ENCODE measurements around the gene MFSD11. TPM values are rescaled to one million over a fixed set of nuclear protein-coding genes. Genes with fewer than 3 reads are reported as not detected.
A peak's percentile ranks its signal among the peaks of the same experiment; 100 is the strongest.
"Not testable (repeated sequence)": the region's sequence is repeated elsewhere in the genome, so short reads cannot be mapped to it uniquely, and the experiment has no call there.

MFSD11 gene
- polyA plus RNA-seq, 4 donors: 26.8 to 34.4 (median 28.4) TPM

DNA sequence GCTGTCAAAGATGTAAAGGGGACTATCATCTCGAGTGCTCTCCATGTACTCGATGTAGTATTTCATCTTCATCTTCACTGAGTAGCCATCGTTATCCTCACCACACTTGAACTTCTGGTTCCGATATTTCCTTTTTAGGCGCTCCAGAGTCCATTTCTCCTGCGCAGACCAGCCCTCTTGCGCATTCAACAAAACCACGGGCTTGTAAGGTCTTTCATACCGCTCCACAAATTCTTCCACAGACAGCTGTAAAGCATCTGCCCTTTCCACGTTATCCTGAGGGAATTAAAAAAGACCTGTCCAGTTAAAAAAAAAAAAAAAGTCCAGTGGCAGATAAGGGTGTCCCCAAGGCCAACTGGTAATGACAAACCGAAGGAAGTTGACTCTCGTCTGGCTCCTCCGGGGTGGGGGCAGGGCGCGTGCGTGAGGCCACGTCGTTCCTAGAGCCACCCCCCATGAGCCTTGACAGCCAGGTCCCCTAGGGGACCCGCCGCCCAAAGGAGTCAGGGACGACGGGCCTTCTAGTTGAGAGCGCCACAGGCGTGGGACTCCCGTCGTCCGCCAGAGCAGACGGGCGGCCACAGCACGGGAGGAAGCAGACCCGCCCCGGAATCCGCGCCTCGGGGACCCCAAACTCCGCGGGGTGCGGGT, 12.2 kb upstream of the MFSD11 start:
- DNase-seq (ENCODE audit: low read depth in 4 of 4, low spot score in 3 of 4): no peak

DNA sequence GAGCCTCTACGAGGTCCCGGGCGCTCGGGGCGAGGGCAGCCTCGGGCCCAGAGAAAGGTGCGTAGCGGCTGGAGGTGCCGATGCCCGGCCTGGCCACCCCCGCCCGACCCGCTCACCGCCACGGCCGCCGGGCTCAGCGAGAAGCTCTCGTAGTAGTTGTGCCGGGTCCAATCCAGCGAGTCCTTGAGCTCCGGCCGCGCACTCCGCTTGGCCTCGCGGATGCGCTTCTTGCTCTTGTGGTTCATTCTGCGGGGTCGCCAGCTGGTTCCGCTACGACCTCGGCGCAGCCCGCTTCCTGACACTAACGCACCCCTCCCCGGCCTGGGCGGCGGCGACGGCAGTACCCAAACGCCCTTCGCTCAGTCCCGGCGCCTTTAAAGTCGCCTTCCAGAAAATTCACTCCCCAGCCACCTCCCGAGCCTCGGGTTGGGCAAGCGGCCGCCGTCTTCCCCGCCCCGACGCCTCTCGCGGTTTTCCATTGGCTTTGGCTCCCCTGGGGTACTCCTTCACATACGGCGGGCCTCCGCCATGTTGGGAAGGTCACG, 11.6 kb upstream of the MFSD11 start, which contains the start of gene JMJD6:
Gene JMJD6, minus strand, starts transcription at position 376 of the 545 bp plus-strand sequence. Its CDS starts 131 bp downstream, at position 245.
- DNase-seq (ENCODE audit: low read depth in 4 of 4, low spot score in 3 of 4): peak; percentile 85 to 91 (median 86)

DNA sequence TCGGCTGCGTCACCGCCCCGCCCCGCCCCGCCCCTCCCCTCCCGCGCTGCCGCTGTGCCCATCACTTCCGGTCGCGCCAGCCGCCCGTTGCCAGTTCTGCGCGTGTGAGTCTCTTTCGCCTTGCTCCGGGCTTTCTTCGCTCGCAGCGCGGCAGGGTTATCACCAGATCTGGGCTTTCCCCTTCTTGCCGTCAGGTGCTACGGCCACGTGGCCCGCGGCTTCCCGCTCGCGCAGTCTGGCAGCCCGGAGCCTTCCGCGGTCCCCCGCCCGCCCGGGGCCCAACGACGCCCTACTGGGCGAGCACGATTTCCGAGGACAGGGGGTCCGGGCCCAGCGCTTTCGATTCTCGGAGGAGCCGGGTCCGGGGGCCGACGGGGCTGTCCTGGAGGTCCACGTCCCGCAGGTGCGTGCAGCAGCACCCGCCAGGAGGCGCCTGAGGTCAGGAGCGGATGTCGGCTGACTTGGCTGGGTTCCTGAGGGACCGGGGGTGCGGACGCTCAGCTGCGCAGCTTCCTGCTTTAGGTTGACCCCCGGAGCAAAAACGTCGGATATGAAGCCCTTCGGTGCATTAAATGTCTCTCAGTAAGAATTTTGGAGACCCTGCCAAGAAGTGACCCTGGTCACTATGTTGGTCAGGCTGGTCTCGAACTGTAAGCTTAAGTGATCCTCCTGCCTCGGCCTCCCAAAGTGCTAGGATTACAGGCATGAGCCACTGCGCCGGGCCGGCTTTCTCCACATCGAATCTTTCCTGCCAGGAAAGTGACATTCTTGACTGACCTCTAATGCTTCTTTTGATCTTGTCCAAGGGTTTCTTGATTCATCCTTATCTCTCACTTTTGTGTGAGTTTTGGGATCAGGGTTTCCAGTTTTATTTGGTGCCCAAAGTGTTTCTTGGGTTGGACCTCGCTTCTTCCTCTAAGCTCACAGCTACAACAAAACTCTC, 10.9 kb upstream of the MFSD11 start, which contains the start of gene METTL23:
Gene METTL23, plus strand, starts transcription at position 64 of the 943 bp plus-strand sequence. CDS start 2,872 bp downstream, outside the sequence.
- DNase-seq (ENCODE audit: low read depth in 4 of 4, low spot score in 3 of 4): no peak

DNA sequence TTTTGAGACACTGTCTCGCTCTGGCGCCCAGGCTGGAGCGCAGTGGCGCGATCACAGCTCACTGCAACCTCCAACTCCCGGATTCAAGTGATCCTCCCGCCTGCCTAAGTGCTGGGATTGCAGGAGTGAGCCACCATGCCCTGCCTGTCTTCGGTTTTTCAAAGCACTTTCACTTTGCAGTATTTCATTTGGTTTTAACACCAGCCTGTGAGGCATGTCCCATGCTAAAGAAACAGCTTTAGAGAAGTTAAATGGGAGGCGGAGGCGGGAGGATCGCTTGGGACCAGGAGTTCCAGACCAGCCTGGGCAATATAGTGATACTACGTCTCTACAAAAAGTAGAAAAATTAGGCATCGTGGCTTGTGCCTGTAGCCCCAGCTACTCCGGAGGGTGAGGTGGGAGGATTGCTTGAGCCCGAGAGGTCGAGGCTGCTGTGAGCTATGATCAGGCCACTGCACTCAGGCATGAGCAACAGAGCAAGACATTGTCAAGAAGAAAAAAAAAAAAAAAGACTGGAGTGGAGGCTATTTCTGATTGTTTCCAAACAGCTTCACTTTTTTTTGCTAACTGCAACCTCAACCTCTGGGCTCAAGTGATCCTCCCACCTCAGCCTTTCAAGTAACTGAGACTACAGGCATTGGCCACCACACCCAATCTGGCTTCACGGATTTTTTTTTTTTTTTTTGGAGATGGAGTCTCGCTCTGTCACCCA, 10.0 kb upstream of the MFSD11 start:
- no peak for DNase-seq (ENCODE audit: low read depth in 4 of 4, low spot score in 3 of 4)

DNA sequence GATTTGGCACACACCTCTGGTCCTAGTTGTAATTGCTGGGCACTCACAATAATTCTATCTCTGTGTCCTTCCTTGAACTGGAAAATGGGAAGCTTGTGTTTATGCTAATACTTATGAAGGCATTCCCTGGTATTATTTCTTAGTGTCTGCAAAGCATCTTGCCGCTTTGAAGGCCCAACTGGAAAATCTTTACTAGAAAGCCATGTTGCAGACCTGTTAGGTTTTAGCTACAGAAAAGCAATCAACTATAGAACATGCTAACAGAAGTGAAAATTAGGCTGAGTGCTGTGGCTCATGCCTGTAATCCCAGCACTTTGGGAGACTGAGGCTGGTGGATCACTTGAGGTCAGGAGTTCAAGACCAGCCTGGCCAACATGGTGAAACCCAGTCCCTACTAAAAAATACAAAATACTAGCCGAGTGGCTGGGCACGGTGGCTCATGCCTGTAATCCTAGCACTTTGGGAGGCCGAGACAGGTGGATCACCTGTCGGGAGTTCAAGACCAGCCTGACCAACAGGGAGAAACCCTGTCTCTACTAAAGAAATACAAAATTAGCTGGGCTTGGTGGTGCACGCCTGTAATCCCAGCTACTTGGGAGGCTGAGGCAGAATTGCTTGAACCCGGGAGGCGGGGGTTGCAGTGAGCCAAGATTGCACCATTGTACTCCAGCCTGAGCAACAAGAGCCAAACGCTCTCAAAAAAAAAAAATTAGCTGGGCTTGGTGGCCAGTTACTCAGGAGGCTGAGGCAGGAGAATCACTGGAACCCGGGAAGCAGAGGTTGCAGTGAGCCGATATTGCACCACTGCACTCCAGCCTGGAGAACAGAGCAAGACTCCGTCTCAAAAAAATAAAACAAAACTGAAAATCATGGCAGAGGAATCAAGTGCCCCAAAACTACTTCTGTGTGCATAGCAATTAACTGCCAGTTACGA, 5.9 kb upstream of the MFSD11 start:
- not testable (repeated sequence) for DNase-seq (ENCODE audit: low read depth in 4 of 4, low spot score in 3 of 4)

DNA sequence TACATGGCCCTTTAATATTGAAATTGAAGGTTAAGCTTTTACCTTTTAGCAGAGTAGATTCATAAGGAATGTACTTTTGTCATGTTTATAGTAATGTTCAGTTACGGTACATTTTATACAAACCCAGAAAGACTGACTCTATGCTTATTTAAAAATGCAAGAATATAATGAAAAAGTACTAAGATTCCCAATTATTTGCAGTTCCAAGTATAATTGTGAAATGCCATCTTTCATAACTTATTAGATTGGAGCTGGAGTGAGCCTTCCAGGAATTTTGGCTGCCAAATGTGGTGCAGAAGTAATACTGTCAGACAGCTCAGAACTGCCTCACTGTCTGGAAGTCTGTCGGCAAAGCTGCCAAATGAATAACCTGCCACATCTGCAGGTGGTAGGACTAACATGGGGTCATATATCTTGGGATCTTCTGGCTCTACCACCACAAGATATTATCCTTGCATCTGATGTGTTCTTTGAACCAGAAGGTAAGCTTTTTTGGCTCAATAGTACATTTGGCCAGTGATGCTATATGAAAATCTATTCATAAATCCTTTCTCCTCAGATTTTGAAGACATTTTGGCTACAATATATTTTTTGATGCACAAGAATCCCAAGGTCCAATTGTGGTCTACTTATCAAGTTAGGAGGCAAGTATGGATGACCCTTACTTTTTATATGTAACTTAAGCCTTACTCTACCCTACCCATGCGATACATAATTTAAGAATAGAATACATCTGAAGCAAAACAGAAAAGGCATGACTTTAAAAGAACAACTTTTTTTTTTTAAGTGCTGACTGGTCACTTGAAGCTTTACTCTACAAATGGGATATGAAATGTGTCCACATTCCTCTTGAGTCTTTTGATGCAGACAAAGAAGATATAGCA, 4.9 kb upstream of the MFSD11 start:
- DNase-seq (ENCODE audit: low read depth in 4 of 4, low spot score in 3 of 4): no peak

DNA sequence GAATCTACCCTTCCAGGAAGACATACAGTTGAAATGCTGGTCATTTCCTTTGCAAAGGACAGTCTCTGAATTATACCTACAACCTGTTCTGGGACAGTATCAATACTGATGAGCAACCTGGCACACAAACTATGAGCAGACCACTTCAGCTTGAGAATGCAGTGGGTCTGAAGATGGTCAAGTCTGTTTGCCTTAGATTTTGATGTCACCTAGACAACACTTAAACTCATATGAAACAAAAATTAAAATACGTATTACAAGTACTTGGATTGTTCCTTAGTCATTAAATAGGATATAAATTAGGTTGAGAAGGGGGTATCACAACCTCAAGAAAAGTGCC, 4.3 kb upstream of the MFSD11 start:
- DNase-seq (ENCODE audit: low read depth in 4 of 4, low spot score in 3 of 4): no peak

DNA sequence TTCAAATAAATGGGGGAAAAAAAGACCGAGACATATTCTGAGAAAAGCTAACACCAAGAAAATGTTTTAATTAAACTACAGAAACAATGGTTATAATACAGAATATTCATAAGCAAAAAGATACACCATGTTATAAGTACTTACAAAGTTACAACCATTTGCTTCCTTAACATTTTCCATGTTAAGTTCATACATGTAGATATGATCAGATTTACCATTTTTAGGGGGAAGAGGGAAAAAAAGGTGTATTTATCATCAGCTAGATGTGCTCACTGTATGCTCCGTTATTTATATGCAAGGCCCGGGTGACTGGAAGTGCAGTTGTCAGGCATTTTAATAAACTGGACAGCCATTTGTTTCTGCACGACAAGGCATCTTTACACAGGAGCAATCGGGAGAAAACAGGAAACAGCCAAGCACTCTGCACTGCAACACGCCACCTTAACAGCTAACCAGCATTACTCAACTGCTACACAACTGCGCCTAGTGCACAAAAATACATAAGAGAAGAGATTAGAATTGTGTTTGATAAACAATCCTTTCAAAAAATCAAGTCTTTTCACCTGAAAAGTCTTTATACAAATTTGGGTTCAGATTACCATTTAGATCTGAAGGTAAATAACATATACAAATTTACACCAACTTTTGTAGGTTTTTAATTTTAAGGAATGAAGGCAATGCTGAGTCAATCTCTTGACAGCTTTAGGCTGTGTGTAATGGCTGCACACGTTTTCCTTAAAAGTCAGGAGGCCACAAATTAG, 3.7 kb upstream of the MFSD11 start:
- no peak for DNase-seq (ENCODE audit: low read depth in 4 of 4, low spot score in 3 of 4)

DNA sequence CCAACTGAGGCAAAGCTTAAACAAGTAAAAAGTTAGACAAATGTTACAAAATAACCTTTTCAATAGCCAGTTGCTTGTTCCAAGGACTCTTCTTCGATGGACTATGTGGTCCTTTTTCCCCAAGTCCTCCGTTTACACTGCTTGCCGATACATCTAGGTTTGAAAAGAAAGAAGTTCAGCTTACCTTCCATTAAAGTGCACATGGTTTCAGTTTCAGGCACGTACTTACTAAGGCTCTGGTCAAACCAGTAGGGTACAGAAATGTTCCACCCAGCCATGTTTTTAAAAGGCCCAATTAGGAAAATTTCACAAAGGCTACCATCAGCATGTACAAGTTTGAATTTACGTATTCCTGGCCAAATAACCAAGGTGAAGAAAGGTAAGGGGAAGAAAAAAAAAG, 2.9 kb upstream of the MFSD11 start:
- DNase-seq (ENCODE audit: low read depth in 4 of 4, low spot score in 3 of 4): no peak

DNA sequence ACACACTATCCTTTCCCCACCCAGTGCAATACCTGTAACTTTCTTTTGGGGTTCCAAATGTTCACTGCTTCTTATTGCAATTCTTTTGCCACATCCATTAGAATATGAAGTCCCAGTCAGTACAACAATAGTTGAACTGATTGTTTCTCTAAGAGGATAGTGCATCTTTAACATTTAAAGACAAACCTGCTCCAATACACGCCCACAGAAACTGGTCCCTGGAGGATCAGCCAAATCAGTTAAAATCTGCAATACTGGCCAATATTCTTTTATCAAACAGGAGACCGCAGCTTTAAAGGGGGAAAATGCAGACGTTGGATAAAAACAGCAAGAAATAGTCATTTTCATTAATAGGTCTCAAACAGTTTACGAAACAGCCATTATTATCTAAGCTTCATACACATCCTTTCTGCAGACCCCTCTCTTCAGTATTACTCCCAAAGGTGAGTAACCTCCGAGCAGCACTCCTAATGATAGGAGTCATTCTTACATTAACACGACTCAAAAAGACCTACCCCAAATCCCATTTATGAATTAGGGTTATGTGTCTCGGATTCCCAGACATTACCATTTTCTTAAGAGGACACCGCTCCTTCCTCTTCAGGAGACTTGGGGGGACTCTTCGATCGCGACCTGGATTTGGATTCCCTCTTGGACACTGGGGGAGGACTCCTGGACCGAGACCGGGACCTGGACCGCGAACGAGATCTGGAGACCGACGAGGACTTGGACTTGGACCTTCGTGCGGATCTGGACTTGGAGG, 2.2 kb upstream of the MFSD11 start:
- DNase-seq (ENCODE audit: low read depth in 4 of 4, low spot score in 3 of 4): no peak

DNA sequence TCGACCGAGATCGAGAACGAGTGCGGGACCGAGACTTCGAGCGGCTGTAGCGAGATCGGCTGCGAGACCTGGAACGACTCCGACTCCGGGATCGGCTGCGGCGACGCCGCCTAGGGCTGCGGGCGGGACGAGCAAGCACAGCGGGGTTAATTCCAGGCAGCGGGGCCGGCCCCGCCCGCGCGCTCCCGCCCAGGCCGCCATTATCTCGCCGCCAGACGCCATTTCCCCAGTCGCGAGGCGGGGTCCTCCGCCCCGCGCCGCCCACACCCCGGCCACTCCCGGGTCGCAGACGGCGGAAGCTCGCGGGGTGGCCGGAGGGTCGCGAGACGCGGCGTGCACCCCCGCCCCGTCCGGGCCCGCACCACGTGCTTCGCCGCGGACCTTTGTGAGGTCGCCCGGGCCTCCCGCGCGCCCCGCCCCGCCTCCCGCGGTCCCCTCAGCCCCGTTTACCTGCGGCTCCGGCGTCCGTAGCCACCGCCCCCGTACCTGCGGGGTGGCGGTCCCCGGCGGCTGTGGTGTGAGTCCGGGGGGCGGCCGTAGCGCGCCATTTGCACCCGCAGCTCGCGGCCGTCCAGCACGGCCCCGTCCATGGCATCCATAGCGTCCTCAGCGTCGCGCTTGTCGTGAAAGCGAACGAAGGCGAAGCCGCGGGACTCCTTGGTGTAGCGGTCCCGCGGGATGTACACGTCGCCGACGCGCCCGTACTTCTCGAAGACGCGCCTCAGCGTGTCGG, 1.4 kb upstream of the MFSD11 start:
- peak in 2 of 4 donors; percentile 26 to 57 for DNase-seq (ENCODE audit: low read depth in 4 of 4, low spot score in 3 of 4)

DNA sequence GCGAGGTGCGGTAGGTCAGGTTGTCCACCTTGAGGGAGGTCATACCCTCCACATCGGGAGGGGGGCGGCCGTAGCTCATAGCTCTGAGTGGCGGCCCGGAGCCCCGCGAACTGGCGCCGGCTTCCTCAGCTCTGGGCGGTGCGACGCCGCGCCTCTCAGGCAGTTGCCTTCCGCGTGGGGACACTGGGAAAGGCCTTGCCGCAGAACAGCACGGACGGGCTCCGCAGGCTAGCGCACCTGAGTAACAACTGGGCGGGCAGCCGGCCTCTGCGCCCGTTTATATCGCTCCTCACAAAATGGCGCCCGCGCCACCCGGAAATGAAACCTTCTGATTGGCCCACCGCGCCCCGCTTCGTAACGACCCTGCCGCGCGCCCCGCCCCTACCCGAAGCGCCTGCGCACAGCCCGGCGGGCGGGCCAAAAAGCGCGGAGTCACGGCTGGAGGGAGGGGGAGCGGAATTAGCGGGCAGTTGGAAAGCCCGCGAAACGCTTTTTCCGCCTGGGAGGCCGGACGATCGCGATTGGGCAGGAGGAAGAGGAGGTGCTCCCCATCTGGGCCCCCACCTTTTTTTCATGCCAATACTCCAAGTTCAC, 740 bp upstream of the MFSD11 start, which contains the start of gene SRSF2:
Gene SRSF2, minus strand, starts transcription at position 250 of the 594 bp plus-strand sequence. Its CDS starts 171 bp downstream, at position 79.
- peak; percentile 95 to 98 (median 96) for DNase-seq (ENCODE audit: low read depth in 4 of 4, low spot score in 3 of 4)

DNA sequence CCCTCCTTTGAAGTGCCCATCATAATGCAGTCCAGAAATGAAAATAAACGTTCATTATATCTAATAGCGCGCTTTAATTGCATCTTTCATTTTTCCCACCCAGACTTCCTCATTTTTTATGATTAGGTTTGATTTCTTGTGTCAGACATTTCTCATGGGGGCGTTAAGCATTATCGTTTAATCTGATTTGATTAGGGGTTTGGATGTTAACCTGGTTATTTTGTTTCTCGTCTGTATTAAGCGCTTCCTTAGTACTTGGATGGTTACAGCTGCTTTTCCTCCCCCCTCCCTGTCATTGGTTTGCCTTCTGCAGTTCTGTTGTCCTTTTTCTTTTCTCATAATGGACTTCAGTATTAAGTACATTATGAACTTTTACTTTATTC, 540 bp downstream of the MFSD11 start:
- DNase-seq (ENCODE audit: low read depth in 4 of 4, low spot score in 3 of 4): no peak

DNA sequence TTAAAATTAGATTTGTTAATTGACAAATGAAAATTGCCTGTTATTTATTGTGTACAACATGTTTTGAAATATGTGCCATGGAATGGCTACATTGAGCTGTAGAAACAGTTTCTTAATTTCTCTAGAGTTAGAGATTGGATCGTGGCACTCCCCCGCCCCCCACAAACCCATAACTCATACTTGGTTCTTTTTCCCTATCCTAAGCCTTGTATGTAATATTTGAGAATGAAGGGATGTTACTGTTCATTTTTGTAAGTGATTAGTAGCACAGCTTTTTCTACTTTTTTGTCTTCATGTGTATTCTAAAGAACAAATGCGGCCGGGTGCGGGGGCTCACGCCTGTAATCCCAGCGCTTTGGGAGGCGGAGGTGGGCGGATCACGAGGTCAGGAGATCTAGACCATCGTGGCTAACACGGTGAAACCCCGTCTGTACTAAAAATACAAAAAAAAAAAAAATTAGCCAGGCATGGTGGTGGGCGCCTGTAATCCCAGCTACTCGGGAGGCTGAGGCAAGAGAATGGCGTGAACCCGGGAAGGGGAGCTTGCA, 1.7 kb downstream of the MFSD11 start:
- DNase-seq (ENCODE audit: low read depth in 4 of 4, low spot score in 3 of 4): not testable (repeated sequence)

DNA sequence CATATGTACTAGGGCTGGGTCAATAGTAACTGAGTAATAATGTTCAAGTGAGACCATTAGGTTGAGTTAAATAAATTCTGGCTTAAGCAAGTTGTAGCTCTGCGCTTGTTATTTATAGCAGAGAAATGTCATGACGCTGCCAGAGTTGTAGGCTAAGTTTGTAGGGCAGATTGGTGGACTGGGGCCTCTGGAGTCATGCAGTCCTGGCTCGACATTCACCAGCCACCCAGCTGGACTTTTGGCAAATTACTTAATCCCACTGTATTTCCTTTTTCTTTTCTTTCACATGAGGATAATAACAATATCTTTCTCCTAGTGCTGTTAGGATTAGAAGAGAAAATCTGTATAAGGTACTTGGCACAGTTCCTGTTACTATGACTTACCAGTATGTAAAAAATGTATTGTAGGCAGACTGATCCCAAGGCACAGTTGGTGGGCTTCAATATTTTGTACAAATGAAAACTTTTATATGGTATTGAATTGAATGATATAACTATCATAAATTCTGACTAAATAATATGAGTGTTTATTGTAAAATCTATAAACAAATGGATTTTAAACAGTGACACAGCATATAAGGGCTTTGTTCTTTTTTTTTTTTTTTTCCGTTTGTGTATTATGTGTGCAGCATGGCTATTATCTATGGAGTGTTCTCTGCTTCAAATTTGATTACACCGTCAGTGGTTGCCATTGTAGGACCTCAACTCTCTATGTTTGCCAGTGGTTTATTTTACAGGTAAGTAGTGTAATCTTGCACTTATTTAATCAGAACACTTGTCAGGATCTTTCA, 2.6 kb downstream of the MFSD11 start:
- DNase-seq (ENCODE audit: low read depth in 4 of 4, low spot score in 3 of 4): no peak
